SU-DHL-6 (cell line): ENCODE measurements around the gene PREX1.

ENCODE experiments used
- H2AFZ ChIP-seq: fragments of 200-600 bp; sonication (generic); 2 replicates; pipeline ENCODE4 v1.6.1; 2014; ENCODE audit warnings: low read depth, mild to moderate bottlenecking, moderate library complexity, mixed read lengths, antibody characterized with exemption, low read length; ENCODE audit not compliant: severe bottlenecking
- H3F3A ChIP-seq: fragments of 200-600 bp; shearing (Covaris generic); 2 replicates; pipeline ENCODE4 v1.6.0; 2016; ENCODE audit warnings: antibody characterized with exemption, mild to moderate bottlenecking; ENCODE audit not compliant: insufficient read depth
- H3K27ac ChIP-seq: fragments of 200-600 bp; sonication (generic); 2 replicates; pipeline ENCODE4 v1.5.1; 2016; ENCODE audit warnings: low read depth, mild to moderate bottlenecking, low read length, moderate library complexity, mixed read lengths
- H3K27me3 ChIP-seq: fragments of 200-600 bp; sonication (generic), shearing (Covaris generic); 2 replicates; pipeline ENCODE4 v1.6.0; 2014; ENCODE audit warnings: mild to moderate bottlenecking, low read length
- H3K36me3 ChIP-seq: fragments of 200-600 bp; sonication (generic); 2 replicates; pipeline ENCODE4 v1.6.1; 2014; ENCODE audit warnings: mild to moderate bottlenecking, low read length, mixed read lengths
- H3K4me2 ChIP-seq: fragments of 300-600, 200-600 bp; shearing (Covaris generic), sonication (generic); 2 replicates; pipeline ENCODE4 v1.6.0; 2014; ENCODE audit warnings: low read length, low read depth, mild to moderate bottlenecking; ENCODE audit not compliant: poor library complexity, severe bottlenecking
- H3K4me3 ChIP-seq: fragments of 200-600 bp; sonication (generic); 2 replicates; pipeline ENCODE4 v1.5.1; 2014; ENCODE audit warnings: antibody characterized with exemption, low read length, mild to moderate bottlenecking, mixed read lengths; ENCODE audit not compliant: insufficient read depth, poor library complexity, severe bottlenecking
- H3K79me2 ChIP-seq: fragments of 200-600 bp; sonication (generic); 2 replicates; pipeline ENCODE4 v1.6.1; 2014; ENCODE audit warnings: mild to moderate bottlenecking, low read length, moderate library complexity; ENCODE audit not compliant: insufficient read depth
- H3K9ac ChIP-seq: fragments of 200-600 bp; sonication (generic); 2 replicates; pipeline ENCODE4 v1.7.0; 2014; ENCODE audit warnings: mild to moderate bottlenecking, low read length
- H3K9me2 ChIP-seq: fragments of 200-600 bp; sonication (generic); replicated peaks from 2 replicates; pipeline ENCODE4 v1.6.1; 2014; ENCODE audit warnings: low read length; ENCODE audit not compliant: insufficient read depth
- H3K9me3 ChIP-seq: fragments of 200-600 bp; sonication (generic); 2 replicates; pipeline ENCODE4 v1.6.1; 2014; ENCODE audit warnings: low read length, mixed read lengths; ENCODE audit not compliant: insufficient read depth
- H4K20me1 ChIP-seq: fragments of 200-600 bp; sonication (generic); 2 replicates; pipeline ENCODE4 v1.6.1; 2014; ENCODE audit warnings: low read depth, mild to moderate bottlenecking, antibody characterized with exemption, low read length, moderate library complexity, mixed read lengths
- EZH2phosphoT487 ChIP-seq: fragments of 200-600 bp; sonication (generic), shearing (Covaris generic); conservative IDR thresholded peaks from 2 replicates; pipeline ENCODE4 v1.6.1; 2018; ENCODE audit warnings: mild to moderate bottlenecking, antibody characterized with exemption, low read length, moderate library complexity, mixed read lengths
- TF ChIP-seq, protein P1 (sequence below): fragments of 200-600 bp; sonication (generic); IDR thresholded peaks from one replicate; pipeline ENCODE4 v1.5.1; 2017; ENCODE audit warnings: antibody characterized with exemption, mild to moderate bottlenecking, low read length, moderate library complexity; ENCODE audit not compliant: insufficient read depth, poor library complexity, severe bottlenecking

PREX1 gene

DNA sequence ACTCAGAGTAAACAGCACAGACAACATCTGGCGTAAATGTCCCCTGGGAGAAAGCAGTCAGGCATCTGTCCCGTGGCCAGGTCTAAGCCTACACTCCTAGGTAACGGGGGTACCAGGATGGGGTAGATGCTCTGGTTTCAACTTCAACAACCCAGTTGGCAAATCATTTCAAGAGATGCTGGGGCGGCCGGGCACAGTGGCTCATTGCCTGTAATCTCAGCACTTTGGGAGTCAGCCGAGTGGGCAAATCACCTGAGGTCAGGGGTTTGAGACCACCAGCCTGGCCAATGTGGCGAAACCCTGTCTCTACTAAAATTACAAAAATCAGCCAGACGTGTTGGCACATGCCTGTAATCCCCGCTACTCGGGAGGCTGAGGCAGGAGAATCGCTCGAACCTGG lies 12.3 kb downstream of the PREX1 start:
- Histone ChIP-seq H4K20me1 (no peaks in the 10 kb centered on the region), H2AFZ (no peak overlapping the region), H3K36me3 (no peaks in the 10 kb centered on the region), H3K4me2 (no peak overlapping the region), H3K4me3 (no peak overlapping the region), H3F3A (no peaks in the 10 kb centered on the region), H3K79me2 (no peaks in the 10 kb centered on the region), H3K9me2 (no peaks in the 10 kb centered on the region), H3K27ac (no peak overlapping the region), H3K27me3 (no peaks in the 10 kb centered on the region), H3K9me3 (no peaks in the 10 kb centered on the region), H3K9ac (no peak overlapping the region)
- TF ChIP-seq, protein P1, sequence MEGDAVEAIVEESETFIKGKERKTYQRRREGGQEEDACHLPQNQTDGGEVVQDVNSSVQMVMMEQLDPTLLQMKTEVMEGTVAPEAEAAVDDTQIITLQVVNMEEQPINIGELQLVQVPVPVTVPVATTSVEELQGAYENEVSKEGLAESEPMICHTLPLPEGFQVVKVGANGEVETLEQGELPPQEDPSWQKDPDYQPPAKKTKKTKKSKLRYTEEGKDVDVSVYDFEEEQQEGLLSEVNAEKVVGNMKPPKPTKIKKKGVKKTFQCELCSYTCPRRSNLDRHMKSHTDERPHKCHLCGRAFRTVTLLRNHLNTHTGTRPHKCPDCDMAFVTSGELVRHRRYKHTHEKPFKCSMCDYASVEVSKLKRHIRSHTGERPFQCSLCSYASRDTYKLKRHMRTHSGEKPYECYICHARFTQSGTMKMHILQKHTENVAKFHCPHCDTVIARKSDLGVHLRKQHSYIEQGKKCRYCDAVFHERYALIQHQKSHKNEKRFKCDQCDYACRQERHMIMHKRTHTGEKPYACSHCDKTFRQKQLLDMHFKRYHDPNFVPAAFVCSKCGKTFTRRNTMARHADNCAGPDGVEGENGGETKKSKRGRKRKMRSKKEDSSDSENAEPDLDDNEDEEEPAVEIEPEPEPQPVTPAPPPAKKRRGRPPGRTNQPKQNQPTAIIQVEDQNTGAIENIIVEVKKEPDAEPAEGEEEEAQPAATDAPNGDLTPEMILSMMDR, result no peak
- TF ChIP-seq EZH2phosphoT487, result no peak

DNA sequence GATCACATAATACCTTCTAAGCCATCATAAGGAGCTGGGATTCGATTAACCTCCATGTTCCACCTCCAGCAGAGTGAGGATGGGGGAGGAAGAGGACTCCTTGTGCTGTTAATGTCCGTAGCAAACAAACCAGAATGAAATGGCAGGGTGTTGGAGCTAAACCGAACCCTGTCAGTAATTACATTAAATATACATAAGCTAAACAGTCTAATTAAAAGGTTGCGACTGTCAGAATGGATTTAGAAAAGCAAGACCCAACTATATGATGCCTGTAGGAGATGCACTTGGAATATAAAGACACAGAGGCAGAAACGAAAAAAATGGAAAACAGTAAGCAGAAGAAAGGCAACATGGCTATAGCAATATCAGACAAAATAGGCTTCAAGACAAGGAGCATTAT lies 13.2 kb downstream of the PREX1 start:
- Histone ChIP-seq H3K9ac (no peak overlapping the region), H3K9me2 (no peaks in the 10 kb centered on the region), H3K4me2 (no peak overlapping the region), H3K9me3 (no peaks in the 10 kb centered on the region), H4K20me1 (no peaks in the 10 kb centered on the region), H2AFZ (no peak overlapping the region), H3K79me2 (no peaks in the 10 kb centered on the region), H3K36me3 (no peaks in the 10 kb centered on the region), H3K27ac (no peak overlapping the region), H3K4me3 (no peak overlapping the region), H3K27me3 (no peaks in the 10 kb centered on the region), H3F3A (no peaks in the 10 kb centered on the region)
- TF ChIP-seq, protein P1, result no peak
- TF ChIP-seq EZH2phosphoT487, result no peak

DNA sequence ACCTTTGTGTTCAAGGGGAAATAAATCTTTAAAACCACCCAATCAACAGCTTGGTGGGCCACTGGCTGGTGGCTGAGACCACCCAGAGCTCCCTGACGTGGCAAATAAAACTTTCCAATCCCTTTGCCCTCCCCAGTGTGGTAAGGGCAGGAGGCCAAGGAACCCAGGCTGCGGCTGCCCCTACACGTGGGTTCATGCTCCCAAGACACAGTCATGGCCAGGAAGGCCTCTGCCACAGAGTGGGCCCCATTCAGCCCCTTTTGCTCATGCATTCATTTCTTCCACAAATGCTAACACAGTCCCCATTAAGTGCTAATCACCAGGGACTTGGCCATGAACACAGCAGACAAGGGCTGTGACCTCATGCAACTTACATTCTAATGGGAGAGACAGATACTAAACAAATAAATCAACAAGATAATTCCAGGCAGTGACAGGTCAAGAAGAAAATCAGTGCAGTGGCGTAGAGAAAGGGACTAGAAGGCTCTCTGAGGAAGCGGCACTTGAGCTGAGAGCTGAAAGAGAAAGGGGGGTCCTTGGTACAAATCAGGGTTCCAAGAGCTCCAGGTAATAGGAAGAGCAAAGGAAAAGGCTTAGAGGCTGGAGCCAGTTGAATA lies 13.8 kb downstream of the PREX1 start:
- H4K20me1 ChIP-seq, result no peaks in the 10 kb centered on the region
- H3K27ac ChIP-seq, result no peak overlapping the region
- H3K9me3 ChIP-seq, result no peaks in the 10 kb centered on the region
- H3K4me3 ChIP-seq, result no peak overlapping the region
- no peaks in the 10 kb centered on the region for H3K79me2 ChIP-seq
- no peaks in the 10 kb centered on the region for H3F3A ChIP-seq
- H3K27me3 ChIP-seq, result no peaks in the 10 kb centered on the region
- no peaks in the 10 kb centered on the region for H3K36me3 ChIP-seq
- no peaks in the 10 kb centered on the region for H3K9me2 ChIP-seq
- TF ChIP-seq, protein P1, result no peak
- H3K9ac ChIP-seq, result no peak overlapping the region
- H3K4me2 ChIP-seq, result no peak overlapping the region
- no peak overlapping the region for H2AFZ ChIP-seq

DNA sequence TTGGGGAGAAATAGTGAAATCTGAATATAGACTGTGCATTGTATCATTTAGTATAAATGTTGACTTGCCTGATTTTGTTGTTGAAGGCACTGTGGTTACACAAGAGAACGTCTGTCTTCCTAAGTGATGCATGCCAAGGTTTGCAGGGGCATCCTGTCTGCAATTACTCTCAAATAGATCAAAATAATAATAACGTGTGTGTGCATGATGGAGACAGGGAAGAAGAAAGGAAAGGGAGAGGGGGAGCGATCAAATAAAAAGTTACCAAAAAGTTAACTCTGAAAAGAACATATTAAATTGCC lies 14.4 kb downstream of the PREX1 start:
- Histone ChIP-seq H3K9me3 (no peaks in the 10 kb centered on the region), H3K27me3 (no peaks in the 10 kb centered on the region), H3K36me3 (no peaks in the 10 kb centered on the region), H3F3A (no peaks in the 10 kb centered on the region), H3K4me2 (no peak overlapping the region), H4K20me1 (no peaks in the 10 kb centered on the region), H2AFZ (no peak overlapping the region), H3K9ac (no peak overlapping the region), H3K27ac (no peak overlapping the region), H3K4me3 (no peak overlapping the region), H3K9me2 (no peaks in the 10 kb centered on the region), H3K79me2 (no peaks in the 10 kb centered on the region)
- TF ChIP-seq, protein P1, result no peak
- no peak for TF ChIP-seq EZH2phosphoT487
